ENCODE results near the gene AQP1.

- TF ChIP-seq CTCF (IDR thresholded peaks at IDR 0.05) (no peak), POLR2A (IDR thresholded peaks at IDR 0.05) (no peak)
Observed at GRCh38 chr7:30866939-30867338, 44.7 kb upstream of the AQP1 start.
